ENCODE measurements around the gene ZNF93. TPM values are rescaled to one million over a fixed set of nuclear protein-coding genes. Genes with fewer than 3 reads are reported as not detected.
"Not testable (repeated sequence)": the region's sequence is repeated elsewhere in the genome, so short reads cannot be mapped to it uniquely, and the experiment has no call there.

The ZNF93 gene
- total RNA-seq, 2 experiments from 2014 or later, result 15.9 to 17.3 TPM

DNA sequence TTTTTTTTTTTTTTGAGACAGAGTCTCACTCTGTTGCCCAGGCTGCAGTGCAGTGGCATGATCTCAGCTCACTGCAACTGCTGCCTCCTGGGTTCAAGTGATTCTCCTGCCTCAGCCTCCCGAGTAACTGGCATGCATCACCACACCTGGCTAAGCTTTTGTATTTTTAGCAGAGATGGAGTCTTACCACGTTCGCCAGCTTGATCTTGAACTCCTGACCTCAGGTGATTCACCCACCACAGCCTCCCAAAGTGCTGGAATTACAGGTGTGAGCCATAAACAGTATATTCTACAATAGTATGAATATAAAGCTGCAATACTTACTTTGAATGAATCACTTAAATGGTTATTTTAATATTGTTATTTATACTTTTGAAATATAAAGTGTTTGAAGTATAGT, 6.8 kb downstream of the ZNF93 start:
- Mint-ChIP-seq H3K4me1 (peaks cover 31% of the 10 kb centered on the region), H3K36me3 (peaks cover 63% of the 10 kb centered on the region)
- not testable (repeated sequence) for H3K9me3 Mint-ChIP-seq, DNase-seq, H3K27me3 Mint-ChIP-seq, H3K4me3 Mint-ChIP-seq, H3K27ac Mint-ChIP-seq

DNA sequence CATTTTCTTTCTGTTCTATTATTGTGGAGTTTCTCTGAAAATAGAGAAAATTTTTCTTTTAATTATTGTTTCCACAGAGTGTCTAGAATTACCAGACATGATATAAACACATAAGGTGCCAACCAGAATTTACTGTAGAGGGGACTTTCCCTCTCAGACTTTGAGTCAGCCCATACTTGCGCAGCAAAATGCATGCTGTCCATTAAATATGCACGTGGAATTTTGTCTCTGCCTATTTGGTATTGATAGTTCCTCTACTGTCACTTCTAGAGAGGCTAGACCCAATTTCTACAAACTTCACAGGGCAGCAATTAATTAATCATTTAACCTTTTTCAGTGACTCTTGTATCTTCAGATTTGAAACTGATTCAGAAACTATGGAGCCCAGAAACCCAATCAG, 8.9 kb downstream of the ZNF93 start:
- Mint-ChIP-seq H3K9me3 (peaks cover 6% of the 10 kb centered on the region), H3K4me1 (peaks cover 29% of the 10 kb centered on the region), H3K4me3 (no peak overlapping the region), H3K36me3 (peaks cover 49% of the 10 kb centered on the region), H3K27ac (peak overlapping the region; percentile 8), H3K27me3 (no peaks in the 10 kb centered on the region)
- DNase-seq, result no peak

DNA sequence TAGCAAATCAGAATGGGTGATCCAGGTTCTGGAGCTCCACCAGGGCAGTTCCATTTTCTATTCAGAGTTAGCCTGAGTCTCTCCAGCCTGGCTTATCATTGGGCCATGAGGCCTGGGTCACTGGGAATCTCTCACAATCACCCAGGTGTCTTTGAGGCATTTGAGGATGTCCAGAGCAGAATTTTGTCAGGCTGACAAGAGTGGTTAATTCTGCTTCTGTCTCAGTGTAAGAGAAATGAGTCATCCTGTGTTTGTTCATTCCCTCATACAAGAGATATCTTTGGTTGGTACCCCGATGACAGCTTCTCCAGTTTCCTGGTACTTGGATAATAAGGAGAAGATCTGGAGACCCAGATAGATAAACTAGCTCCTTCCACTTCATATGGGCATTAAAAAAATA, 10.4 kb downstream of the ZNF93 start:
- DNase-seq, result no peak
- H3K27me3 Mint-ChIP-seq, result no peaks in the 10 kb centered on the region
- H3K4me1 Mint-ChIP-seq, result peaks cover 16% of the 10 kb centered on the region
- peaks cover 7% of the 10 kb centered on the region for H3K9me3 Mint-ChIP-seq
- peaks cover 47% of the 10 kb centered on the region for H3K36me3 Mint-ChIP-seq
- H3K4me3 Mint-ChIP-seq, result no peak overlapping the region
- no peak overlapping the region for H3K27ac Mint-ChIP-seq

DNA sequence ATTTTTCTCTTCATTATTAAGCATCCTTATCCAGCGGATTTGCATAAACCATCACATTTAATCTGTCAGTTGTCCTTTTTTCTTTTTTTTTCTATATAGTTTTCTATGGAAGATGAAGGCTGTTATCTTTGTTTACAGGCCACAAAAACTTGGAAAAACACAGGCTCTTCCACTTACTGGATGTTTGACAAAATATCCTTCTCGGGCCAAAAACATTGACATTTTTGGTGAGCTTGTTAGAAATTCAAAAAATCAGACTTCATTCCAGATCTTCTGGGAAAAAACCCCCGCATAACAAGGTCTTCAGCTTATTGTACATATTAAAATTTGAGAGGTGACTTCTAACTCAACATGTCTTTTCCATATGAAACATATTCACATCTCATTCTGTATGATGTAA, 13.8 kb downstream of the ZNF93 start:
- H3K9me3 Mint-ChIP-seq, result peaks cover 9% of the 10 kb centered on the region

DNA sequence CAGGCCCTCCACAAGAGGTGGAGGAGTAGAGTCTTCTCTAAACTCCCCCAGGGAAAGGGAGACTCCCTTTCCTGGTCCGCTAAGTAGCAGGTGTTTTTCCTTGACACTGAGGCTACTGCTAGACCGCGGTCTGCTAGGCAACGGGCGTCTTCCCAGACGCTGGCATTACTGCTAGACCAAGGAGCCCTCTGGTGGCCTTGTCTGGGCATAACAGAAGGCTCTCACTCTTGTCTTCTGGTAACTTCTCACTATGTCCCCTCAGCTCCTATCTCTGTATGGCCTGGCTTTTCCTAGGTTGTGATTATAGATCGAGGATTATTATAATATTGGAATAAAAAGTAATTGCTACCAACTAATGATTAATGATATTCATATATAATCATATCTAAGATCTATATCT, 29.7 kb downstream of the ZNF93 start:
- H3K27ac Mint-ChIP-seq, H3K4me3 Mint-ChIP-seq, H3K4me1 Mint-ChIP-seq, H3K27me3 Mint-ChIP-seq: not testable (repeated sequence)
- Mint-ChIP-seq H3K36me3 (peaks cover 82% of the 10 kb centered on the region), H3K9me3 (peaks cover 42% of the 10 kb centered on the region)
- DNase-seq, result peak; percentile 17

More for the DNA sequence above, 13.8 kb downstream of the ZNF93 start:
- Mint-ChIP-seq H3K27ac (no peak overlapping the region), H3K4me3 (no peak overlapping the region), H3K36me3 (peaks cover 61% of the 10 kb centered on the region), H3K4me1 (peaks cover 11% of the 10 kb centered on the region), H3K27me3 (no peaks in the 10 kb centered on the region)
- no peak for DNase-seq

DNA sequence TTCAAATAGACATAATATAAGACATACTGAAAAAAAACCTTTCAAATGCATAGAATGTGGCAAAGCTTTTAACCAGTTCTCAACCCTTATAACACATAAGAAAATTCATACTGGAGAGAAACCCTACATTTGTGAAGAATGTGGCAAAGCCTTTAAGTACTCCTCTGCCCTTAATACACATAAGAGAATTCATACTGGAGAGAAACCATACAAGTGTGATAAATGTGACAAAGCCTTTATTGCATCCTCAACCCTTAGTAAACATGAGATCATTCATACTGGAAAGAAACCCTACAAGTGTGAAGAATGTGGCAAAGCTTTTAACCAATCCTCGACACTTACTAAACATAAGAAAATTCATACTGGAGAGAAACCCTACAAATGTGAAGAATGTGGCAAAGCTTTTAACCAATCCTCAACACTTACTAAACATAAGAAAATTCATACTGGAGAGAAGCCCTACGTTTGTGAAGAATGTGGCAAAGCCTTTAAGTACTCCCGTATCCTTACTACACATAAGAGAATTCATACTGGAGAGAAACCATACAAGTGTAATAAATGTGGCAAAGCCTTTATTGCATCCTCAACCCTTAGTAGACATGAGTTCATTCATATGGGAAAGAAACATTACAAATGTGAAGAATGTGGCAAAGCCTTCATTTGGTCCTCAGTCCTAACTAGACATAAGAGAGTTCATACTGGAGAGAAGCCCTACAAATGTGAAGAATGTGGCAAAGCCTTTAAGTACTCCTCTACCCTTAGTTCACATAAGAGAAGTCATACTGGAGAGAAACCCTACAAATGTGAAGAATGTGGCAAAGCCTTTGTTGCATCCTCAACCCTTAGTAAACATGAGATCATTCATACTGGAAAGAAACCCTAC, 32.9 kb downstream of the ZNF93 start:
- H3K36me3 Mint-ChIP-seq, result peaks cover 60% of the 10 kb centered on the region
- not testable (repeated sequence) for DNase-seq, H3K27ac Mint-ChIP-seq, H3K27me3 Mint-ChIP-seq, H3K4me3 Mint-ChIP-seq, H3K4me1 Mint-ChIP-seq
- peaks cover 53% of the 10 kb centered on the region for H3K9me3 Mint-ChIP-seq

DNA sequence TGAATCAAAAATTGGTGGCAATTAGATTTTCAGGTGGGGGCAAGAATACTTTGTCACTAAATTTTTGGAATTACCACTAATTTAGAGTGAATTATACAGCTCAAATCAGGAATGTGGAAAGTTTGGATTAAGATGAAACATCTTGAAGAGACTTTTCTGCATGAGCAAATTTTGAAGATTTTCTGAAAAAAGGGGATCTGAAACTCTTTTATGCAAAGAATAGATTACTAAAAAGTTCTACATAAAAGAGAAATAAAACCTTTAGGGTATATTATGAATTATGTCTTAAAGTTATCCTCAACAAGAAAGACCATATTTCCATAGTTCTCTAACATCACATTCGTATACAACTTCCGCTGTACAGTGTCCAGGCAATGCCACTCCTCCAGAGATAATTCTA, 36.7 kb downstream of the ZNF93 start:
- Mint-ChIP-seq H3K27me3 (no peaks in the 10 kb centered on the region), H3K9me3 (peaks cover 61% of the 10 kb centered on the region), H3K4me1 (no peaks in the 10 kb centered on the region), H3K27ac (no peak overlapping the region), H3K36me3 (peaks cover 36% of the 10 kb centered on the region), H3K4me3 (no peak overlapping the region)
- no peak for DNase-seq

DNA sequence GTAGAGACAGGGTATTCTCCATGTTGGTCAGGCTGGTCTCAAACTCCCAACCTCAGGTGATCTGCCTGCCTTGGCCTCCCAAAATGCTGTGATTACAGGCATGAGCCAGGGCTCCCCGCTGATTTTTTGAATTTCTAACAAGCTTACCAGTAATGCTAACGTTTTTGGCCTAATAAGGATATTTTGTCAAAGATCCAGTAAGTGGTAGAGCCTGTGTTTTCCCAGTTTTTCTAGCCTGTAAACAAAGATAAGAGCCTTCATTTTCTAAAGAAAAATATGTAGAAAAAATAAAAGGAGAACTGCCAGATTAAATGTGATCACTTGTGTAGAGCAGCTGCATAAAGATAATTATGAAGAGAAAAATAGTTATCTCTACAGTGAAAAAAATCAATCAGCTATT, 37.7 kb downstream of the ZNF93 start:
- peaks cover 25% of the 10 kb centered on the region for H3K36me3 Mint-ChIP-seq
- H3K4me3 Mint-ChIP-seq, result no peak overlapping the region
- H3K27ac Mint-ChIP-seq, result no peak overlapping the region
- H3K4me1 Mint-ChIP-seq, result no peaks in the 10 kb centered on the region
- DNase-seq, result no peak
- H3K27me3 Mint-ChIP-seq, result no peaks in the 10 kb centered on the region
- peaks cover 52% of the 10 kb centered on the region for H3K9me3 Mint-ChIP-seq

DNA sequence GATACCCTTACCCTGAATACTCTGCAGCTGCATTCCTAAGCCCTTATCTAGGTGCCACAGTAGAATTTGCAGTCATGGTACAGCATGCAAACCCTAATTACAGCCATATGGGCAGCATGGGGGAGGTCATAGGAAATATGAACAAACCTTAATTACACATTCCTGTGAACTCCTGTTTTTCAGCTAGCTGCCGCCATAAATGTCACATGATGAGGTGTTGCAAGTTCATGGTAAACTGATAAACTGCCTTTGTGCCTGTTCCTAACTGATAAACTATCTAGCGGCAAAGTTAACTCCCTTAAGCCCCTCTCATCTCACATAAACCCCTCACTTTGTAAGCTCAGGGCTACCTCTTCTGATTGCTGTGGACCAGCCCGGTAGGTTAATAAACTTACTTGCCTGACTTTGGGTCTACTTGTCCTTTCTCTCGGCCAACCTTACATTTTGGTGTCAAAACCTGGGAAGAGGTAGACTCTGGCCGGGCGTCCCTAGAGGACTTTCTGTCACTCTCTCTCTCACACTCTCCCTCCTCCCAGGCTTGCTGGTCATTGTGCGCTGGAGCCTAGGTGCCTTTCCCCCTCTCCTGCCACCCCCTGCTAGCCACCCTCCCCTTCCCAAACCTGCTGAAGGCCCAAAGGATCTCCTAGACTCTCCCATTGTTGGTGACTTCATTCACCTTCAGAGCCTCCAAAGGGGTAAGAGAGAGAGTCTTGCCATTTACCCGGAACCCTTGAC, 43.3 kb downstream of the ZNF93 start:
- peaks cover 32% of the 10 kb centered on the region for H3K9me3 Mint-ChIP-seq
- no peaks in the 10 kb centered on the region for H3K4me1 Mint-ChIP-seq
- no peak for DNase-seq
- no peaks in the 10 kb centered on the region for H3K27me3 Mint-ChIP-seq
- peaks cover 11% of the 10 kb centered on the region for H3K36me3 Mint-ChIP-seq
- H3K4me3 Mint-ChIP-seq, result no peak overlapping the region
- H3K27ac Mint-ChIP-seq, result no peak overlapping the region

DNA sequence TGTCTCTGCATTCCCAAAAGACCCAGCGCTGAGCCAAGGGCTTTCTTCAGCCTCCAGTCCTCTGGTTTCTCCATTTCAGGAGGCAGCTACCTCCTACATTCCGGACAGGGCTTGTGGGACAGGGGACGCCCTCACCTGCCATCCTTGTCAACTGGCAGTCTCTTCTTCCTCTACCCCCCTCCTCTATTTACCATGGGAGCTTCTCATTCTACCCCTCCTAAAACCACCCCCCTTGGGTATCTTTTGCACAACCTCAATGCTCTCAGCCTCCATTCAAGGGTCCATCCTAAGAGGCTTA, 43.8 kb downstream of the ZNF93 start:
- peaks cover 32% of the 10 kb centered on the region for H3K9me3 Mint-ChIP-seq
- no peaks in the 10 kb centered on the region for H3K4me1 Mint-ChIP-seq
- no peak for DNase-seq
- H3K36me3 Mint-ChIP-seq, result peaks cover 8% of the 10 kb centered on the region
- no peaks in the 10 kb centered on the region for H3K27me3 Mint-ChIP-seq
- H3K4me3 Mint-ChIP-seq, result no peak overlapping the region
- no peak overlapping the region for H3K27ac Mint-ChIP-seq

DNA sequence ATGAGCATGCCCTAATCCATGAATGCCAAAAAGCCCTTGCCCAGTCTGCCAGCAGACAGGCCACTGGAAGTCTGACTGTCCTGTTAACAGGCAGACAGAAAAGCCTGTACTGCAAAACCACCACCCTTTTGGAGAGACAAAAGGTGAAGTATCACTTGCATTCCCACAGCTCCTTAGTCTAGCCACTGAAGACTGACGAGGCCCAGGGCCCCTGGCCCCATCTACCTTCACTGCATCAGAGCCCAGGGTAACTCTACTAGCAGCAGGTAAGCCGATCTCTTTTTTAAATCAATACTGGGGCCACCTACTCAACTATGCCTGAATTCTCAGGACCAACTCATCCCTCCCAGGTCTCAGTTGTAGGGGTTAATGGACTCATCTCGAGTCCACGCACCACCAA, 45.5 kb downstream of the ZNF93 start:
- H3K4me1 Mint-ChIP-seq, result no peaks in the 10 kb centered on the region
- peaks cover 20% of the 10 kb centered on the region for H3K9me3 Mint-ChIP-seq
- no peak overlapping the region for H3K4me3 Mint-ChIP-seq
- H3K27ac Mint-ChIP-seq, result no peak overlapping the region
- no peak for DNase-seq
- H3K36me3 Mint-ChIP-seq, result peaks cover 8% of the 10 kb centered on the region
- no peaks in the 10 kb centered on the region for H3K27me3 Mint-ChIP-seq

DNA sequence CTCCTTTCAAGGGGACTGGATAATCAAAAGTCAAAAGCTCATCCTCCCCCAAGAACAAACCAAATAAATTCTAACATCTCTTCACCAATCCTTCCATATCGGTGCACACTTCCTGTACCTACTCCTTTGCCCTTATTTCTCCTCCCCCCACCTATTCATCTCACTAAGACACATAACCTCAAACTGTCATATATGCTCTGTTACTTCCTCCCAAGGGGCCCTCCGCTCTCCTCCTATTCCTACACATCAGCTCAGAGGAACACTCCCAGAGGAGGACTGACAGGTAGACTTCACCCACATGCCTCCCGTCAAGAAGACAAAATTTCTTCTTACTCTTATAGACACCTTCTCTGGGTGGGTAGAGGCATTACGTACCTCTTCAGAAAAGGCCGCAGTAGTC, 48.1 kb downstream of the ZNF93 start:
- H3K4me3 Mint-ChIP-seq, result no peak overlapping the region
- no peak for DNase-seq
- peaks cover 10% of the 10 kb centered on the region for H3K9me3 Mint-ChIP-seq
- no peaks in the 10 kb centered on the region for H3K4me1 Mint-ChIP-seq
- no peaks in the 10 kb centered on the region for H3K27me3 Mint-ChIP-seq
- peaks cover 8% of the 10 kb centered on the region for H3K36me3 Mint-ChIP-seq
- H3K27ac Mint-ChIP-seq, result no peak overlapping the region

DNA sequence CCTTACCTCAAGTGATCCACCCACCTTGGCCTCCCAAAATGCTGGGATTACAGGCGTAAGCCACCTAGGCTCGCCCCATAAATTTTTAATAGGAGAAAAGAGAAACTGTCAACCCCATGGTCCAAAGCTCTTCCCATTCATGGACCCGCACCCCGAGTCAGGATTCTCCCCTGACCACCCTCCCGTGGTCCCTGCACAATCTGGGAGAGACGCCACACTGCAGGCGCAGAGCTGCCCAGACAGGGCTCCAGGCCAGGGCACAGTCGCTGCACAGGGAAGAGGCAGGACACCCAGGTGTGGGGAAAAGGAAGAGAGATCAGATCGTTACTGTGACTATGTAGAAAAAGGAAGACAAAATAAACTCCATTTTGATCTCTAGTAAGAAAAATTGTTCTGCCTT, 54.5 kb downstream of the ZNF93 start:
- no peak overlapping the region for H3K4me3 Mint-ChIP-seq
- peaks cover 3% of the 10 kb centered on the region for H3K4me1 Mint-ChIP-seq
- H3K9me3 Mint-ChIP-seq, result no peaks in the 10 kb centered on the region
- no peaks in the 10 kb centered on the region for H3K27me3 Mint-ChIP-seq
- DNase-seq, result no peak
- no peak overlapping the region for H3K27ac Mint-ChIP-seq
- no peaks in the 10 kb centered on the region for H3K36me3 Mint-ChIP-seq

DNA sequence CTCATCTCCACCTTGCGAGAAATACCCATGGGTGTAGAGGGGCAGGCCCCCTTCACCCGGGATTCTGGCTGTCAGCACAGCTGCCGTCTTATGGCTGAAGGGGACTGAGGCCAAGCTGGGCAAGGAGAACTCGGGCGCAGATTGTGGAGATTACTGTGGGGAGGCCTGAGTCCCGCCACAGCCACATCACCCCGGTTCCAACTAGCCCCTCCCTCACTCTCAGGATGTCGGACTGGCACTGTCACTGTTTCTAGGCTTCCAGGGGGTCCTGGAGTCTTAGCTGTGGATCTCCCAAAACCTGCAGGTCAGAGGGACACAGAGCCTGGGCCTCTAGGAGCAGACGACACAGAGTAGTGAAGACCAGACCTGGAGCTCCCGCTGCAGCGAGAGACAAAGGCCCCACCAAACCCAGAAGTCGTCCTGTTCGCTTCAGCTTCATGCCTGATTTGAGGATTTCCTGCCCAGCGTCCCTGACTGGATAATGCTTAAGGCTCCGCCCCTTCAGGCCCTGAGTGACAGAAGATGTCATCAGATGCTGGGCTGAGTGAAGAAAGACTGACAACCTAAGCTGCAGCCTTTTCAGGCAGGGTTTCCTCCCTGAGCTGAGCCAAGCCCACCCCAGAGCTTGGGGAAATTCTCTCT, 55.8 kb downstream of the ZNF93 start:
- Mint-ChIP-seq H3K4me1 (peaks cover 3% of the 10 kb centered on the region), H3K9me3 (no peaks in the 10 kb centered on the region), H3K36me3 (no peaks in the 10 kb centered on the region), H3K27me3 (no peaks in the 10 kb centered on the region), H3K27ac (no peak overlapping the region), H3K4me3 (no peak overlapping the region)
- no peak for DNase-seq

DNA sequence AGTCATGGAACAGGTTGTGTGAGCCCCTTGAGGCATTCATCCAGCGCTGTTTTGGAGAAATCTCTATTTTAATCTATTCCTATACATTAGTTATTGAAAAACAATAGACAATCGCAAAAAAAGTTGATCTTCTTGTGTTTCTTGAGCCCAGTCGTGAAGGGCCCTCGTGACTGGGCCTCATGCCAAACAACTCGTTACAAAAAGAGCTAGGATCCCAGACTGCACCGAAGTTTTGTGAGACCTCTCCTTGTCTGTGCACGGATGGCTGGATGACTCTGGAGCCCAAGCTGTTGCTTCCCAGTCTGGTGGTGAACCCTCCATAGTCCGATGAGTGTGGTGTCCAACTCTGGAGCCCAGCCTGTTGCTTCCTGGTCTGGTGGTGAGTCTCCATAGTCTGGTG, 57.0 kb downstream of the ZNF93 start:
- H3K4me3 Mint-ChIP-seq, DNase-seq, H3K36me3 Mint-ChIP-seq, H3K27ac Mint-ChIP-seq, H3K27me3 Mint-ChIP-seq, H3K9me3 Mint-ChIP-seq, H3K4me1 Mint-ChIP-seq: not testable (repeated sequence)

Measured in activated naive CD8-positive, alpha-beta T cell treated with anti-CD3 and anti-CD28 coated beads for 36 hours (primary cell).